NCI-H526 treated with DMSO at 0.1 percent for 48 hours (cell line): Measurements from ENCODE around the gene UGT1A3.
"Not testable (repeated sequence)": the region's sequence is repeated elsewhere in the genome, so short reads cannot be mapped to it uniquely, and the experiment has no call there.

Source experiments
- DNase-seq: peaks from one replicate; lab custom pipeline; 2025; lab: John Stamatoyannopoulos, UW

Gene UGT1A3

DNA sequence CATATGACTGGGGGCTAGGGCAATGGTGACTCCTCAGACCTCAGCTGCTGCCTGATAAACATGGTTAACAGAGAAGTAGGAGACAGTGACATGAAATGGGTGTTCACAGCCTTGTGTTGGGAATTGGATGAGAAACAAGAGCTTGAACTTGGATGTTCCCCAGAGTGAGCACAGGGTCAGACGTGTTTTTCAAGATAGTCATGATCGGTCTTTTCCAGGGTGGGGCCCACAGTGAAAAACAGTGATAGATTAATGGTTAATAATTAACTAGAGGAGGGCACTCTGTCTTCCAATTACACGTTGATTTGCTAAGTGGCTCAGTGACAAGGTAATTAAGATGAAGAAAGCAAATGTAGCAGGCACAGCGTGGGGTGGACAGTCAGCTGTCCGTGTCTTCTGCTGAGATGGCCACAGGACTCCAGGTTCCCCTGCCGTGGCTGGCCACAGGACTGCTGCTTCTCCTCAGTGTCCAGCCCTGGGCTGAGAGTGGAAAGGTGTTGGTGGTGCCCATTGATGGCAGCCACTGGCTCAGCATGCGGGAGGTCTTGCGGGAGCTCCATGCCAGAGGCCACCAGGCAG is at the start of gene UGT1A3:
UGT1A3 (plus strand) TSS at position 320 of the 579 bp plus-strand sequence; CDS start at position 405, 85 bp downstream.
- DNase-seq, result no peak

DNA sequence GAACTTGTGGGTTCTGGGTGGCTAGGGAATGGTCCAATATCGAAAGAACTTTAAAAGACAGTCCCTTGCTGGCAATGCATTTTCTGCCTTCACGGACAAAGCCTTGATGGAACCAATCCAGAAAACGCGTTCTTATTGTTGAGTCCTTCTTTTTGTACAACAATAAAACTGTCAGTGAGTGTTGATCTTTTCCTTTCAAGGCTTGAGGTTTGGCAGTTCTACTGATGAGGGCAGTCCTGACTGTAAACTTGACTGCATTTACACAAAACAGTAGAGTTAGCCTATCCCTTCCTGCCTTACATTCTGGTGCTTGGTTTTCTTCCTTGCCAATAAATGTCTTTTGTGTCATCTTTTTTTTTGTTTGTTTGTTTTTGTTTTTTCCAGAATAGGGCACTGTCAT is 49.6 kb upstream of the UGT1A3 start:
- DNase-seq, result no peak

- DNase-seq, result no peak
Measured at GRCh38 chr2:233680361-233681045, 48.3 kb upstream of the UGT1A3 start.

GRCh38 chr2:233681521-233682099 is 47.2 kb upstream of the UGT1A3 start, which contains the start of gene UGT1A7:
UGT1A7 (plus strand) TSS chr2:233681901; CDS start chr2:233681938, 37 bp downstream.
- DNase-seq, result no peak

- DNase-seq, result no peak
Measured at GRCh38 chr2:233684640-233685039, 44.2 kb upstream of the UGT1A3 start.

DNA sequence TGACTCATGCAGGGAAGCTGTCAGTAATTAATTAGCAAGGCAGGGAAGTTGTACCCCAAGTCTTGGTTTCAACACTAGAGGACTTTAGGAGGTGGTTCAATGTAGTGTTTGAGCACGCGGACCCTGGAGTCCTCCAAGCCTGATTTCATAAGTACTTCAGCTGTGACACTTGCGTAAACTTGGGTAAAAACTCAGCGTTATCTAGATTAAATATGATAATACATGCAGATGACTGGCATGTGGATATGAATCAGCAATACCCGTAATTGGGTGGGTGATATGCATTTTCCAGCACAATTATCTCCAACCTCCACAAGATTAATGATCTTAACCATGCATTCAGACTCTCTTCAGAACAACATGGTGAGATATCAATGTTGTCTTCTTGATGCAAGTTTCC is 41.9 kb upstream of the UGT1A3 start:
- no peak for DNase-seq

DNA sequence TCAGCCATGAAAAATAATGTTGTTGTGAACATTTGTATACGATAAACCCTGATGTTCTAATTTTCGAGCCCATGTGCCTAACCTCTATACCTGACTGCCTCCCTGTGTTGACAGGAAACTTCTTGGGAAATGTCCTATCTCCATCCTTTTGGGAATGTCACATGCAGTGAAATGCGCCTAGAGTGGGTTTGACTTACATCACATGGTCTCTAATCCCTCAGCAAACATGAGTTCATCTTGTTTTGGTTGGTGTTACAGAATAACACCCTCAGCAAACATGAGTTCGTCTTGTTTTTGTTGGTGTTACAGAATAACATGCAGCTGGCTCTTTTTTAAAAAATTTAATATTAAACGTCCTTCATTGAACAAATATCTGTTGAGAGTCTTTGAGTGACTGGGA is 40.5 kb upstream of the UGT1A3 start:
- DNase-seq, result no peak

- DNase-seq, result no peak
Measured at GRCh38 chr2:233689031-233689430, 39.8 kb upstream of the UGT1A3 start.

DNA sequence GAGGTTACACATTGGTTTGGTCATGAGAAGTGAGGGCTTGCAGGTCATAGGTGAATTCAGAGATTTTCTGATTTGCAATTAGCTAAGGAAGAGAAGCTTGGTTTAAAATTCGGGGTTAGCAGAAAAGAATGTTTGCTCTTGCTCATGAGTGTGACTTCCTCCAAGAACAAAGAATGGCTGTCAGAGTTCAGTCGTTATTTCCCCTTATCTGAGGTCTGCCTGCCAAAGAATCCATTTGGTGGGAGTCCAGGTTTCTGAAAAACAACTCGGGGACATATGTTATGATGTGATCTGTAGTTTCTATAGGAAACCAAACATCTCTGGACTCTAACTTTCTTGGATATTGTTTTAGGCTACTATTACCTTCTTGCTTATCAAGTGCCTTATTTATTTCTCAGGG is 39.3 kb upstream of the UGT1A3 start:
- DNase-seq, result no peak

GRCh38 chr2:233690444-233690843 is 38.4 kb upstream of the UGT1A3 start:
- no peak for DNase-seq

- peak; percentile 26 for DNase-seq
Measured at GRCh38 chr2:233691443-233692433, 37.1 kb upstream of the UGT1A3 start.

DNA sequence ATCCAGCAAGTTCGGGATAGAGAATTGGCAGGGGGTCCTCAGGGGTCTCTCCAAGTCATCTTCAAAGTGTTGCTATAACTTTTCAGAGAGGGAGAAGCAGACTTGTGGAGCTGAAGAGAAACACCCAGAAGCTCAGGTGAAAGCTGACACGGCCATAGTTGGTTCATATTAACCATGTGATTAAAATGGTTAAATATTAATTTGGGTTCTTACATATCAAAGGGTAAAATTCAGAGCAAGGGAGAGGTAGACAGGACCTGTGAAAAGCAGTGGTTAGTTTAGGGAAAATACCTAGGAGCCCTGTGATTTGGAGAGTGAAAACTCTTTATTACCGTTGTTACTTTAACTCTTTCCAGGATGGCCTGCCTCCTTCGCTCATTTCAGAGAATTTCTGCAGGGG is 36.2 kb upstream of the UGT1A3 start, which contains the start of gene UGT1A6:
UGT1A6 (plus strand) TSS at position 243 of the 400 bp plus-strand sequence; CDS start at position 358, 115 bp downstream.
- DNase-seq, result no peak

GRCh38 chr2:233693963-233694362 is 34.9 kb upstream of the UGT1A3 start:
- no peak for DNase-seq

DNA sequence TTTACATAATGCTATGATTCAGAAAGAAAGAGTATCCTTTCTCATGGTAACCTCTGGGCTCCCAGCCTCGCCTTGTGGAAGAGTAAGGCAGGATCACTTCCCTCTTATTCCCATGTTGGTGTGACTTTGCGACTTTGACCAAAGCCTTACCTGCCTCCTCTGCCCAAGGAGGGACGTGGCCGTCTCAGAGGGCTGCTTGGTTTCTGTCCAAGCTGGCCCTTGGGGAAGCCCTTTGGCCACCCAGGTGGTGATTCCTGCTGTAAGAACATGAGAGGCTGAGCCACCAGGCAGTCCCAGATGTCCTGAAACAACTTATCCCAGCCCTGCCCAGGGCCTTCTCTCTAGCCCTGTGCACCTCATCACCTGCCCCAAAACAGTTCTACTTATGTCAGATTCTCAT is 30.1 kb upstream of the UGT1A3 start:
- DNase-seq, result no peak

- no peak for DNase-seq
Measured at GRCh38 chr2:233699424-233700027, 29.3 kb upstream of the UGT1A3 start.

DNA sequence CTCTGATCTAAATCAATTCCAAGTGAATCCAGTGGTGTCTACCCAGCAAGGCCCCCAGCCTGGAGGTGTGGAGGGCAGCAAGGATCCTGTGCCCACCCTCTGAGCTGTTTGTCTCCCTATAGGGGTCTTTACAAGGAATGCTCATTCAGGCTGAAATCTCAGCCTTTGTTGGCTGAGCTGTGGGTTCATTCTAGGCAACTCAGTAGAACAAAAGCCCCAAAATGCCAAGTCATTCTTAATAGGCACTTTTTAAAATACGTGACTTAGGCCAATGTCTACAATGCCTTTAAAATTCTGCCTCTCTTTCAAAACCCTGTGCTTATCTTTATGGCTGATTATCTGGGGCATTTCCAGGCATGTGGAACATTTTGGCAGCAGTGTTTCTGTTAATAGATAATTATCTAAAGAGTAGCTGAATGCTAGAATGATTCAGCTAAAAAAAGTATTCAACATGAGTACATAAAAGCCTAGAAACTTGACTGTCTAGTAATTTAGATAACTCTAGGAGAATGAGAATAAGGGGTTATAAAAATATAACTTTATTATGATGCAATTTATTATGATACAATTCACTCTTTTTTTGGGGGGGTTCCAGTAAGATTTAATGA is 28.7 kb upstream of the UGT1A3 start:
- no peak for DNase-seq

DNA sequence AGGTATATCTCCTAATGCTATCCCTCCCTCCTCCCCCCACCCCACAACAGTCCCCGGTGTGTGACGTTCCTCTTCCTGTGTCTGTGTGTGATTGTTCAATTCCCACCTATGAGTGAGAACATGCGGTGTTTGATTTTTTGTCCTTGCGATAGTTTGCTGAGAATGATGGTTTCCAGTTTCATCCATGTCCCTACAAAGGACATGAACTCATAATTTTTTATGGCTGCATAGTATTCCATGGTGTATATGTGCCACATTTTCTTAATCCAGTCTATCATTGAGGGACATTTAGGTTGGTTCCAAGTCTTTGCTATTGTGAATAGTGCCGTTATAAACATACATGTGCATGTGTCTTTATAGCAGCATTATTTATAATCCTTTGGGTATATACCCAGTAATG is 28.0 kb upstream of the UGT1A3 start:
- DNase-seq, result not testable (repeated sequence)

- no peak for DNase-seq
Measured at GRCh38 chr2:233702238-233702637, 26.6 kb upstream of the UGT1A3 start.

GRCh38 chr2:233705911-233706506 is 22.8 kb upstream of the UGT1A3 start:
- DNase-seq, result no peak

DNA sequence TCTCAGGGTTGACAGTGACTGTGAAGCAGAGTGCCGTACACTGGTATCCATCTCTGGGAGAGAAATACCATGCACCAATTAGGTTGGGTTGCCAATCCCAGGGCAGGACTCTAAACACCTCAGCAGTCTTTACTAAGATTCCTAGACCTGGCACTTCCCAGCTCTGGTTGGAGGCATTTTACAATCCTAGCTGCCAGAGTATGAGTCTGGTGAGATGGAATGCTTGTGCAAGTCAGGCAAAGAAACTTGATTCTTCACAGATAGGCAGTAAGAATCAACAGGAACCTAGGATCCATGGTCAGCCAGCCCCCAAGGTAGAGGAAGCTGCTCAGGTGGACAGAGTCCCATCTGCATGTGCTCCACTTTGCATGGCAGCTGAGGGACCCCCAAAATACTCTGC is 22.1 kb upstream of the UGT1A3 start:
- no peak for DNase-seq
